BJ (cell line): ENCODE measurements around the gene AGBL4. TPM values are rescaled to one million over a fixed set of nuclear protein-coding genes. Genes with fewer than 3 reads are reported as not detected.

Experiments
- CTCF ChIA-PET: fragments of 350-600 bp; formaldehyde crosslinking; extraction: SDS; loops from one replicate; lab custom pipeline; 2021; ENCODE audit warnings: antibody characterized with exemption, inconsistent platforms; lab: Yijun Ruan, JAX
- POLR2A ChIA-PET: fragments of 300-600 bp; sonication (Branson Sonifier 250); formaldehyde crosslinking; extraction: SDS; loops from one replicate; lab custom pipeline; 2021; ENCODE audit warnings: antibody characterized with exemption; lab: Charles Lee
- DNase-seq: peaks from one replicate; pipeline ENCODE4 v3.0.0-alpha.2; 2011; ENCODE audit warnings: low read depth
- H3K27me3 ChIP-seq: 2 replicates; pipeline ENCODE4 v1.6.0; 2011; ENCODE audit warnings: low read length; ENCODE audit not compliant: control insufficient read depth, insufficient read depth
- H3K36me3 ChIP-seq: 2 replicates; pipeline ENCODE4 v1.5.1; 2011; ENCODE audit warnings: low read length; ENCODE audit not compliant: control insufficient read depth, insufficient read depth
- H3K4me3 ChIP-seq: 2 replicates; pipeline ENCODE4 v1.5.1; 2011; ENCODE audit warnings: low read depth, mild to moderate bottlenecking, control low read depth, low read length
- polyA plus RNA-seq: library from polyadenylated mRNA; depleted of rRNA; stranded (reverse); fragments of >200 nt; gene quantifications from 2 replicates; pipeline ENCODE4 v1.2.3, GENCODE V29; 2011
- TF ChIP-seq, protein P1 (sequence below): IDR thresholded peaks from 2 replicates; pipeline ENCODE4 v1.5.1; 2011; ENCODE audit warnings: low read depth, mild to moderate bottlenecking, control low read depth, inconsistent platforms, low read length, moderate library complexity; ENCODE audit not compliant: insufficient read depth

Gene AGBL4
- polyA plus RNA-seq, 1 experiment: not detected

DNA sequence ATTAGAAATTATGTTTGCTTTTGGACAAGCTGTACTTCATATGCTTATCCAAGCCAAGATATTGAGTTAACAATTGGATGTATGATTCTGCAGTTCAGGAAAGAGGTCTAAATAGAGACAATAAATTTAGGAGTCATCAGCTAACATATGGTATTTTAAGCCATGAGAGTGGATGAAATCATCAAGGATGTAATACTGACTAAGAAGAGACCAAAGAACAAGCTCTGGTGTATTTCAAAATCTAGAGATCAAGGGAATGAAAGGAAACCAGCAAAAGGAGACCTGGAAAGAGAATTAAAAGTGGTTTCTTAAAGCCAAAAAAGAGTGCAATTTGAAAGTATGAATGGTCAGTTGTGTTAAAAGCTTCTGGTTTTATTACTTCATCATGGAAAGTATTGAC is 1063.4 kb downstream of the AGBL4 start:
- ChIA-PET CTCF (interaction anchor here (0.6 kb wide), 1 partner anchor 129 kb away, joined by 3 read pairs; no protein-coding TSS in a partner anchor), POLR2A (no interaction called here)
- Histone ChIP-seq H3K4me3 (no peak overlapping the region), H3K36me3 (no peaks in the 10 kb centered on the region), H3K27me3 (no peaks in the 10 kb centered on the region)
- no peak for DNase-seq
- TF ChIP-seq, protein P1, sequence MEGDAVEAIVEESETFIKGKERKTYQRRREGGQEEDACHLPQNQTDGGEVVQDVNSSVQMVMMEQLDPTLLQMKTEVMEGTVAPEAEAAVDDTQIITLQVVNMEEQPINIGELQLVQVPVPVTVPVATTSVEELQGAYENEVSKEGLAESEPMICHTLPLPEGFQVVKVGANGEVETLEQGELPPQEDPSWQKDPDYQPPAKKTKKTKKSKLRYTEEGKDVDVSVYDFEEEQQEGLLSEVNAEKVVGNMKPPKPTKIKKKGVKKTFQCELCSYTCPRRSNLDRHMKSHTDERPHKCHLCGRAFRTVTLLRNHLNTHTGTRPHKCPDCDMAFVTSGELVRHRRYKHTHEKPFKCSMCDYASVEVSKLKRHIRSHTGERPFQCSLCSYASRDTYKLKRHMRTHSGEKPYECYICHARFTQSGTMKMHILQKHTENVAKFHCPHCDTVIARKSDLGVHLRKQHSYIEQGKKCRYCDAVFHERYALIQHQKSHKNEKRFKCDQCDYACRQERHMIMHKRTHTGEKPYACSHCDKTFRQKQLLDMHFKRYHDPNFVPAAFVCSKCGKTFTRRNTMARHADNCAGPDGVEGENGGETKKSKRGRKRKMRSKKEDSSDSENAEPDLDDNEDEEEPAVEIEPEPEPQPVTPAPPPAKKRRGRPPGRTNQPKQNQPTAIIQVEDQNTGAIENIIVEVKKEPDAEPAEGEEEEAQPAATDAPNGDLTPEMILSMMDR: no peak

DNA sequence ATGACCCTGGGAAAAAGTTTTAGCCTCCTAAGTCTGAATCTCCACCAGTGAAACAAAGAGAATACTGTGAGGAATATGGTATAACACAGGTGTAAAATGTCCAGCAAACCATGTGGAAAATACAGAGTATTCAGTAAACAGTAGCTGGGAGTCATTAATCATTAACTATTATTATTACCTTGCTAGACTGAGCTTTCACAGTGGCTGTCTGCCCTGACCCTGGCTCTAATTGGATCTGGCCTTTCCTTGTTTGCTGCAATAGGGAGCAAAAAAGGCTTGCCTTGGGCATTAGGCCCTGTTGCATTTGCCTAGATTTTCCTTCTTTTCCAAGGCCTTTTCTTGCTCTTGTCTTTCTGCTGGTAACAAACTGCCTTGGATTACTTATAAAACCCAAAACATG is 1068.0 kb downstream of the AGBL4 start:
- Histone ChIP-seq H3K27me3 (no peaks in the 10 kb centered on the region), H3K4me3 (no peak overlapping the region), H3K36me3 (no peaks in the 10 kb centered on the region)
- TF ChIP-seq, protein P1: no peak
- POLR2A ChIA-PET: no interaction called here
- CTCF ChIA-PET: no interaction called here
- no peak for DNase-seq

GRCh38 chr1:48953617-48954016 is 1070.1 kb downstream of the AGBL4 start:
- no peak for DNase-seq
- no peaks in the 10 kb centered on the region for H3K27me3 ChIP-seq
- TF ChIP-seq, protein P1: no peak
- ChIA-PET CTCF (interaction anchor here (0.7 kb wide), 1 partner anchor 27 kb away, joined by 3 read pairs; no protein-coding TSS in a partner anchor), POLR2A (no interaction called here)
- no peaks in the 10 kb centered on the region for H3K36me3 ChIP-seq
- H3K4me3 ChIP-seq: no peak overlapping the region

- CTCF ChIA-PET: no interaction called here
- TF ChIP-seq, protein P1: no peak
- DNase-seq: no peak
- POLR2A ChIA-PET: interaction anchor here (1.0 kb wide), 1 partner anchor 19 kb away, joined by 7 read pairs; no protein-coding TSS in a partner anchor
- Histone ChIP-seq H3K4me3 (no peak overlapping the region), H3K27me3 (no peaks in the 10 kb centered on the region), H3K36me3 (no peaks in the 10 kb centered on the region)
Measured at GRCh38 chr1:48948562-48948961, 1075.2 kb downstream of the AGBL4 start.

DNA sequence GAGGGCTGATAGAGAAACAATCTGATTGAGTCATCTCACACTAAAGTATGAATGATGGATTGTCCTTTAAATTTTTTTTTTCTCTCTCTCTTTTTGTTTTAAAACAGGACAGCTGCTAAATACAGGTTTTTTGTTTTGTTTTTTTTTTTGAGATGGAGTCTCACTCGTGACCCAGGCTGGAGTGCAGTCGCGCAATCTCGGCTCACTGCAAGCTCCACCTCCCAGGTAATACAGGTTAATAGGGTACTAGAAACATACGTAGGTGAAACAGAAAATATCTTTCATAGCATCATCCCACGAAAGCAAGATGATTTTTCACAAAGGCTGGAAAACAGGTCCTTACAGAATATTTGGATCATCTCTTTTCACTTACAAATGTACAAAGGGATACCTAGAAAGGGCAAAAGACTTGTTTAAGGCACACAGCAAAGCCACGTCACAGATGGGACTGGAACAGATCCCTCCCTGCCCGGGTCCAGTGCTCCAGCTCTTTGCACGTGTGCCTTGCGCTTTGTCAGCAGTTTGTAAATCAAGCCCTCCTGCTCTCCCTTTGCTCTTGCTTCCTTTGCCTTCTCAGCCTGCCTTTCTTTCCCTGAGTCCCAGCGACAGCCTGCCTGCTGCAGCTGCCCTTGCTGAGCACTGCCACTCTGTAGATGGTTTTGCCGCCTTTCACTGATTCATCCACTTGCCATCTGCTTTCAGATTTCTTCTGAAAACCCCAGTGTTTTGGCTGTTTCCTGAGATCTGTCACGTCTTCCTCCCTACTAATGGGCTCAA is 1075.8 kb downstream of the AGBL4 start:
- DNase-seq: no peak

More for the DNA sequence above, 1075.8 kb downstream of the AGBL4 start:
- H3K36me3 ChIP-seq: no peaks in the 10 kb centered on the region
- no peaks in the 10 kb centered on the region for H3K27me3 ChIP-seq
- POLR2A ChIA-PET: interaction anchor here (1.0 kb wide), 1 partner anchor 18 kb away, joined by 7 read pairs; no protein-coding TSS in a partner anchor
- no peak overlapping the region for H3K4me3 ChIP-seq
- CTCF ChIA-PET: no interaction called here
- TF ChIP-seq, protein P1: no peak
